ENCODE data around the gene TOR4A.

The TOR4A gene

GRCh38 chr9:137267933-137268355 lies 9.6 kb upstream of the TOR4A start:
- Histone ChIP-seq H3K4me3 (replicated peaks; ENCODE audit: insufficient read depth, low read length) (no peak overlapping the region), H3K27me3 (ENCODE audit: insufficient read depth, poor library complexity, severe bottlenecking) (no peaks in the 10 kb centered on the region), H3K27ac (replicated peaks) (peak overlapping the region; percentile 6; the same call in 1 of the 2 replicates)
- peak in 1 of 2 experiments; percentile 67 for DNase-seq (ENCODE audit: low read depth in 1 of 2, low spot score in 1 of 2)
- TF ChIP-seq SPI1 (IDR thresholded peaks at IDR 0.05; ENCODE audit: borderline replicate concordance, low read depth): peak; percentile 8; the same call in 1 of the 2 replicates
- no peak for TF ChIP-seq GABPA (IDR thresholded peaks at IDR 0.05; ENCODE audit: low read depth)

DNA sequence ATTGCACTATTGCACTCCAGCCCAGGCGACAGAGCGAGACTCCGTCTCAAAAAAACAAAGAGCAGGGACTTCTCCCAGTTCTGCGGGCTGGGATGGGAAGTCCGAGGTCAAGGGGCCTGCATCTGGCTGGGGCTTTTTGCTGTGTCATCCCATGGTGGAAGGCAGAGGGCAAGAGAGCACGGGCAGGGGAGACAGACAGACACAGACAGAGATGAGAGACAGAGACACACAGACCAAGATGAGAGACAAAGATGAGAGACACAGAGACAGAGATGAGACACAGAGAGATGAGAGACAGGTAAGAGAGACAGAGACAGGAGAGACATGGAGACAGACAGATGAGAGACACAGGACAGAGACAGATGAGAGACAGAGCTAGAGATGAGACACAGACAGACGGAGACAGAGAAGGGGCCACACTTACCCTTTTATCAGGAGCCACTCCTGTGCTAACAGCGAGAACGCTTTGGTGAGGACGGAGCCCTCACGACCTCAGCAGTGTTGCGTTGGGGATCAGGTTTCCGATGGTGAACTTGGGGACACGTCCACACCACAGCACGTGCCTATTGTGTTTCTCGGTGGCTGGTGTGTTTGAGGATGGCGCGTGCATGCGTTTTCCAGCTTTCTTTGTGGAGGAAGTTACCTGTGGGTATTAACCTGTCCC lies 8.9 kb upstream of the TOR4A start:
- Histone ChIP-seq H3K27ac (replicated peaks) (peak overlapping the region; percentile 6; the same call in 1 of the 2 replicates), H3K4me3 (replicated peaks; ENCODE audit: insufficient read depth, low read length) (no peak overlapping the region), H3K27me3 (ENCODE audit: insufficient read depth, poor library complexity, severe bottlenecking) (no peaks in the 10 kb centered on the region)
- DNase-seq (ENCODE audit: low read depth in 1 of 2, low spot score in 1 of 2): no peak
- no peak for TF ChIP-seq POLR2AphosphoS5 (IDR thresholded peaks at IDR 0.05; ENCODE audit: low read depth)
- TF ChIP-seq, protein P1, sequence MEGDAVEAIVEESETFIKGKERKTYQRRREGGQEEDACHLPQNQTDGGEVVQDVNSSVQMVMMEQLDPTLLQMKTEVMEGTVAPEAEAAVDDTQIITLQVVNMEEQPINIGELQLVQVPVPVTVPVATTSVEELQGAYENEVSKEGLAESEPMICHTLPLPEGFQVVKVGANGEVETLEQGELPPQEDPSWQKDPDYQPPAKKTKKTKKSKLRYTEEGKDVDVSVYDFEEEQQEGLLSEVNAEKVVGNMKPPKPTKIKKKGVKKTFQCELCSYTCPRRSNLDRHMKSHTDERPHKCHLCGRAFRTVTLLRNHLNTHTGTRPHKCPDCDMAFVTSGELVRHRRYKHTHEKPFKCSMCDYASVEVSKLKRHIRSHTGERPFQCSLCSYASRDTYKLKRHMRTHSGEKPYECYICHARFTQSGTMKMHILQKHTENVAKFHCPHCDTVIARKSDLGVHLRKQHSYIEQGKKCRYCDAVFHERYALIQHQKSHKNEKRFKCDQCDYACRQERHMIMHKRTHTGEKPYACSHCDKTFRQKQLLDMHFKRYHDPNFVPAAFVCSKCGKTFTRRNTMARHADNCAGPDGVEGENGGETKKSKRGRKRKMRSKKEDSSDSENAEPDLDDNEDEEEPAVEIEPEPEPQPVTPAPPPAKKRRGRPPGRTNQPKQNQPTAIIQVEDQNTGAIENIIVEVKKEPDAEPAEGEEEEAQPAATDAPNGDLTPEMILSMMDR (IDR thresholded peaks at IDR 0.05; ENCODE audit: insufficient read depth, low read length): no peak

DNA sequence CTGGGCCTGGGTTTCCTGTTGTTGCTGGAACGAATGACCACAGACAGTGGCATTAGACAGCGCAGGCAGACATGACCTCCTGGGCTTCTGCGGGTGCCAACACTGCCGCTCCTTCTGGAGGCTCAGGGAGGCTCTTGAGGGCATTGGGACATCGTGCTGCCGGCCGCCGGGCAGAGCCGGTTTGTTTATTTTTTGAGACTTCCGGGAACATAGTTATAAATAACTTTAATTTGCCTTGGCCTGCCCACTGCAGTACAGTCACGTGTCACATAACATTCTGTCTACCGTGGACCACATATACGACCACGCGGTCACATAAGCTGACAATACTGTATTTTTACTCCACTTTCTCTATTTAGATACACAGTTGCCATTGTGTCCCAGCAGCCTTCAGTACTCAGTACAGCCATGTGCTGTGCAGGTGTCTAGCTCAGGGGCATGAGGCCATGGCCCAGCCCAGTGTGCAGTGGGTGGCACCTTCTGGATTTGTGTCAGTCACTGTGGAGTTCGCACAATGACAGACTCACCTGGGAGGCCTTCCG lies 8.2 kb upstream of the TOR4A start:
- Histone ChIP-seq H3K27me3 (ENCODE audit: insufficient read depth, poor library complexity, severe bottlenecking) (no peaks in the 10 kb centered on the region), H3K4me3 (replicated peaks; ENCODE audit: insufficient read depth, low read length) (no peak overlapping the region), H3K27ac (replicated peaks) (no peak overlapping the region)
- no peak for DNase-seq (ENCODE audit: low read depth in 1 of 2, low spot score in 1 of 2)
- TF ChIP-seq SPI1 (IDR thresholded peaks at IDR 0.05; ENCODE audit: borderline replicate concordance, low read depth) (no peak), REST (IDR thresholded peaks at IDR 0.05; ENCODE audit: insufficient replicate concordance, low read depth) (no peak), POLR2AphosphoS5 (IDR thresholded peaks at IDR 0.05; ENCODE audit: low read depth) (no peak), GABPA (IDR thresholded peaks at IDR 0.05; ENCODE audit: low read depth) (no peak)
- TF ChIP-seq, protein P1 (IDR thresholded peaks at IDR 0.05; ENCODE audit: insufficient read depth, low read length): no peak

- TF ChIP-seq POLR2AphosphoS5 (IDR thresholded peaks at IDR 0.05; ENCODE audit: low read depth): peak; percentile 42; the same call in 1 of the 2 replicates
- TF ChIP-seq, protein P1 (IDR thresholded peaks at IDR 0.05; ENCODE audit: insufficient read depth, low read length): no peak
- peak in 1 of 2 experiments; percentile 83 for DNase-seq (ENCODE audit: low read depth in 1 of 2, low spot score in 1 of 2)
- Histone ChIP-seq H3K27ac (replicated peaks) (peak overlapping the region; percentile 73), H3K27me3 (ENCODE audit: insufficient read depth, poor library complexity, severe bottlenecking) (no peaks in the 10 kb centered on the region), H3K4me3 (replicated peaks; ENCODE audit: insufficient read depth, low read length) (no peak overlapping the region)
These were observed 6.4 kb upstream of the TOR4A start for GRCh38 chr9:137270929-137271695.

GRCh38 chr9:137271696-137272076 lies 5.8 kb upstream of the TOR4A start:
- DNase-seq (ENCODE audit: low read depth in 1 of 2, low spot score in 1 of 2): no peak
- no peak for TF ChIP-seq GABPA (IDR thresholded peaks at IDR 0.05; ENCODE audit: low read depth)
- no peak for TF ChIP-seq REST (IDR thresholded peaks at IDR 0.05; ENCODE audit: insufficient replicate concordance, low read depth)
- no peak overlapping the region for H3K4me3 ChIP-seq (replicated peaks; ENCODE audit: insufficient read depth, low read length)
- peak overlapping the region; percentile 73 for H3K27ac ChIP-seq (replicated peaks)
- H3K27me3 ChIP-seq (ENCODE audit: insufficient read depth, poor library complexity, severe bottlenecking): no peaks in the 10 kb centered on the region

Measured in HL-60 (cell line).